ENCODE data around the gene OR4E2. TPM values are rescaled to one million over a fixed set of nuclear protein-coding genes. Genes with fewer than 3 reads are reported as not detected.

OR4E2 gene
- polyA plus RNA-seq, 1 donor from 2014 or later = not detected

Small RNA genes within 50 kb of the gene (small RNA-seq; reads per million reads assigned to genes)
- 0 reads per million in 3 experiments for gene AC243972.3

Other genes starting within 250 kb of the OR4E2 start
- gene CHD8, start 197.7 kb upstream of the OR4E2 start, polyA plus RNA-seq = 44.1 and 52.3 TPM in 2 replicates
- 47.6 and 47.9 TPM in 2 replicates for gene RAB2B, start 176.9 kb upstream of the OR4E2 start, polyA plus RNA-seq
- gene TOX4, start 176.6 kb upstream of the OR4E2 start, polyA plus RNA-seq = 56.8 and 57.4 TPM in 2 replicates
- 234 and 262 TPM in 2 replicates for gene METTL3, start 142.5 kb upstream of the OR4E2 start, polyA plus RNA-seq
- 18.6 and 23.6 TPM in 2 replicates for gene SALL2, start 127.5 kb upstream of the OR4E2 start, polyA plus RNA-seq
- gene OR10G3, start 73.8 kb upstream of the OR4E2 start, polyA plus RNA-seq = not detected in 2 replicates
- gene OR10G2, start 18.9 kb upstream of the OR4E2 start, polyA plus RNA-seq = not detected in 2 replicates
- gene OR4E1, start 20.0 kb downstream of the OR4E2 start, polyA plus RNA-seq = not detected in 2 replicates

Data from neural cell (in vitro differentiated cells).